HCT116 (cell line): ENCODE measurements around the gene POGLUT3. TPM values are rescaled to one million over a fixed set of nuclear protein-coding genes. Genes with fewer than 3 reads are reported as not detected.
A peak's percentile ranks its signal among the peaks of the same experiment; 100 is the strongest.

Source experiments
- ATAC-seq: fragments of 200-7000 bp; cut with Tn5 transposase; 2 replicates; pipeline ENCODE4 v1.9.1; 2020; ENCODE audit warnings: mild to moderate bottlenecking, moderate library complexity
- Bru-seq: library from RNA; stranded (reverse); fragments of 400-500 nt; gene quantifications from one replicate; lab custom pipeline; 2021; lab: Mats Ljungman, UMichigan
- BruChase-seq, 2 experiments: library from RNA; stranded (reverse); fragments of 400-500 nt; gene quantifications; one replicate each; lab custom pipeline; 2021; lab: Mats Ljungman, UMichigan
- BruUV-seq: library from RNA; stranded (reverse); fragments of 400-500 nt; replicated peaks from 2 replicates; lab custom pipeline; 2021; lab: Mats Ljungman, UMichigan
- CTCF ChIA-PET: fragments of 300-600 bp; sonication (Branson Sonifier 250); formaldehyde crosslinking; loops from one replicate; lab custom pipeline; 2021; ENCODE audit warnings: antibody characterized with exemption; lab: Charles Lee
- POLR2A ChIA-PET: fragments of 300-600, 350-600 bp; sonication (Branson Sonifier 250); formaldehyde crosslinking; loops from one replicate; lab custom pipeline; 2021; ENCODE audit warnings: antibody characterized with exemption; lab: Charles Lee
- RAD21 ChIA-PET, 2 experiments: fragments of 300-600 bp; sonication (Branson Sonifier 250); formaldehyde crosslinking; loops; one replicate each; lab custom pipeline; 2023; ENCODE audit warnings: low total read pairs in 2 of 2; ENCODE audit not compliant: uncharacterized antibody in 2 of 2, unreplicated experiment in 2 of 2, low non-redundant PET in 1 of 2; lab: Charles Lee
- DNase-seq: peaks from one replicate; pipeline ENCODE4 v3.0.0-alpha.2; 2010; ENCODE audit warnings: low read depth, low spot score
- H2AFZ ChIP-seq: fragments of 200-600 bp; shearing (Covaris generic), sonication (generic); 2 replicates; pipeline ENCODE4 v1.6.1; 2017; ENCODE audit warnings: low read depth, mixed run types, mixed read lengths, antibody characterized with exemption, low read length; ENCODE audit not compliant: poor library complexity, severe bottlenecking
- H3K27ac ChIP-seq: 2 replicates; pipeline ENCODE4 v1.5.1; 2012; ENCODE audit warnings: low read depth, low read length
- H3K27me3 ChIP-seq: fragments of 200-600 bp; sonication (generic); 2 replicates; pipeline ENCODE4 v1.6.1; 2016; ENCODE audit warnings: mixed run types, low read length, mixed read lengths; ENCODE audit not compliant: insufficient read depth
- H3K36me3 ChIP-seq, 2 experiments: fragments of 200-500 bp in 1 of 2; fragments of 200-600 bp in 1 of 2; sonication (Bioruptor generic) in 1 of 2; sonication (generic) in 1 of 2; 2 replicates each; pipeline versions ENCODE4 v1.5.1 to v1.6.1; 2014 to 2016; ENCODE audit warnings: low read length in 2 of 2, inconsistent platforms in 1 of 2, mixed read lengths in 1 of 2, mixed run types in 1 of 2; ENCODE audit not compliant: insufficient read depth in 2 of 2, control insufficient read depth in 1 of 2
- H3K4me1 ChIP-seq, 2 experiments: fragments of 200-600 bp in 1 of 2; sonication (generic) in 1 of 2; 2 replicates each; pipeline versions ENCODE4 v1.5.1 to v1.6.1; 2012 to 2017; ENCODE audit warnings: low read length in 2 of 2, inconsistent platforms in 1 of 2, mild to moderate bottlenecking in 1 of 2, mixed read lengths in 1 of 2, mixed run types in 1 of 2, moderate library complexity in 1 of 2; ENCODE audit not compliant: insufficient read depth in 2 of 2, control insufficient read depth in 1 of 2
- H3K4me2 ChIP-seq: fragments of 200-600 bp; sonication (generic); 2 replicates; pipeline ENCODE4 v1.6.1; 2017; ENCODE audit warnings: mixed run types, low read length, mixed read lengths
- H3K4me3 ChIP-seq, 2 experiments: fragments of 200-600 bp in 1 of 2; sonication (generic) in 1 of 2; replicated peaks in 1 of 2; 2 replicates each; pipeline ENCODE4 v1.5.1; 2011 to 2016; ENCODE audit warnings: low read length in 2 of 2, control low read depth in 1 of 2, low read depth in 1 of 2, mild to moderate bottlenecking in 1 of 2, mixed read lengths in 1 of 2, mixed run types in 1 of 2
- H3K79me2 ChIP-seq: fragments of 200-600 bp; sonication (generic); 2 replicates; pipeline ENCODE4 v1.6.1; 2017; ENCODE audit warnings: mild to moderate bottlenecking, mixed run types, low read length, moderate library complexity, mixed read lengths; ENCODE audit not compliant: insufficient read depth
- H3K9ac ChIP-seq: fragments of 200-600 bp; sonication (generic); 2 replicates; pipeline ENCODE4 v1.6.1; 2016; ENCODE audit warnings: low read length, mixed read lengths
- H3K9me2 ChIP-seq: fragments of 200-600 bp; sonication (generic), shearing (Covaris generic); 2 replicates; pipeline ENCODE4 v1.6.1; 2017; ENCODE audit warnings: mixed run types, mild to moderate bottlenecking, moderate library complexity; ENCODE audit not compliant: insufficient read depth
- H3K9me3 ChIP-seq, 2 experiments: fragments of 200-500 bp in 1 of 2; fragments of 200-600 bp in 1 of 2; sonication (Bioruptor generic) in 1 of 2; sonication (generic) in 1 of 2; 2 replicates each; pipeline ENCODE4 v1.6.1; 2014 to 2017; ENCODE audit warnings: low read length in 2 of 2, mixed read lengths in 2 of 2, inconsistent platforms in 1 of 2, low read depth in 1 of 2, mild to moderate bottlenecking in 1 of 2, mixed run types in 1 of 2, moderate library complexity in 1 of 2; ENCODE audit not compliant: control insufficient read depth in 1 of 2, insufficient read depth in 1 of 2
- H4K20me1 ChIP-seq: fragments of 200-600 bp; sonication (generic), shearing (Covaris generic); 2 replicates; pipeline ENCODE4 v1.6.1; 2017; ENCODE audit warnings: mixed run types, mild to moderate bottlenecking, moderate library complexity; ENCODE audit not compliant: insufficient read depth
- ATF3 ChIP-seq: IDR thresholded peaks from 2 replicates; pipeline ENCODE4 v1.6.1; 2012
- CEBPB ChIP-seq: IDR thresholded peaks from 2 replicates; pipeline ENCODE4 v1.6.1; 2012; ENCODE audit warnings: low read depth
- CTCF ChIP-seq, 3 experiments: fragments of 200-600 bp in 1 of 3; sonication (generic) in 1 of 3; IDR thresholded peaks in 2 of 3; conservative IDR thresholded peaks in 1 of 3; 2 replicates each; pipeline ENCODE4 v1.5.1; 2012 to 2017; ENCODE audit warnings: low read depth in 2 of 3, low read length in 2 of 3, antibody characterized with exemption in 1 of 3, borderline replicate concordance in 1 of 3, control low read depth in 1 of 3, mild to moderate bottlenecking in 1 of 3, mixed read lengths in 1 of 3, mixed run types in 1 of 3, moderate library complexity in 1 of 3; ENCODE audit not compliant: insufficient read depth in 1 of 3
- EGR1 ChIP-seq: IDR thresholded peaks from 2 replicates; pipeline ENCODE4 v1.6.1; 2012; ENCODE audit warnings: low read depth
- EZH2 ChIP-seq: fragments of 200-600 bp; sonication (generic); IDR thresholded peaks from 2 replicates; pipeline ENCODE4 v1.6.1; 2017; ENCODE audit warnings: antibody characterized with exemption, mixed run types
- EZH2phosphoT487 ChIP-seq: fragments of 200-600 bp; IDR thresholded peaks from 2 replicates; pipeline ENCODE4 v1.6.1; 2018; ENCODE audit warnings: antibody characterized with exemption, borderline replicate concordance
- FOSL1 ChIP-seq: IDR thresholded peaks from 2 replicates; pipeline ENCODE4 v1.6.1; 2012; ENCODE audit warnings: low read depth
- JUND ChIP-seq: IDR thresholded peaks from 2 replicates; pipeline ENCODE4 v1.6.1; 2012
- MAX ChIP-seq: IDR thresholded peaks from 2 replicates; pipeline ENCODE4 v1.6.1; 2012
- POLR2A ChIP-seq: IDR thresholded peaks from 2 replicates; pipeline ENCODE4 v1.7.0; 2011; ENCODE audit warnings: borderline replicate concordance; ENCODE audit not compliant: insufficient read depth, insufficient read length; ENCODE audit errors: extremely low read depth
- POLR2AphosphoS5 ChIP-seq: IDR thresholded peaks from 2 replicates; pipeline ENCODE4 v1.6.1; 2011; ENCODE audit warnings: mild to moderate bottlenecking, low read depth, low read length, moderate library complexity
- RAD21 ChIP-seq: IDR thresholded peaks from 2 replicates; pipeline ENCODE4 v1.6.1; 2012; ENCODE audit warnings: low read depth, mild to moderate bottlenecking
- SIN3A ChIP-seq: IDR thresholded peaks from 2 replicates; pipeline ENCODE4 v1.6.1; 2012; ENCODE audit warnings: low read depth
- SP1 ChIP-seq: IDR thresholded peaks from 2 replicates; pipeline ENCODE4 v1.6.1; 2012; ENCODE audit warnings: low read depth
- SRF ChIP-seq: IDR thresholded peaks from 2 replicates; pipeline ENCODE4 v1.6.1; 2012; ENCODE audit warnings: low read depth
- TCF7L2 ChIP-seq: IDR thresholded peaks from 2 replicates; pipeline ENCODE4 v1.7.0; 2011; ENCODE audit warnings: borderline replicate concordance, inconsistent platforms; ENCODE audit not compliant: insufficient read depth, insufficient read length; ENCODE audit errors: extremely low read depth
- YY1 ChIP-seq: IDR thresholded peaks from 2 replicates; pipeline ENCODE4 v1.6.1; 2011; ENCODE audit warnings: low read length, low read depth, moderate library complexity, mild to moderate bottlenecking; ENCODE audit not compliant: insufficient replicate concordance; ENCODE audit errors: extremely low read depth
- ZBTB33 ChIP-seq: IDR thresholded peaks from 2 replicates; pipeline ENCODE4 v1.6.1; 2011; ENCODE audit warnings: mild to moderate bottlenecking, low read length, moderate library complexity; ENCODE audit not compliant: insufficient replicate concordance; ENCODE audit errors: extremely low read depth
- ZFX ChIP-seq: fragments of 450-650 bp; IDR thresholded peaks from 2 replicates; pipeline ENCODE4 v1.6.1; 2017
- ZNF274 ChIP-seq: fragments of 200-500 bp; sonication (Bioruptor generic); IDR thresholded peaks from 2 replicates; pipeline ENCODE4 v1.6.1; 2014; ENCODE audit warnings: mild to moderate bottlenecking, low read depth, low read length, inconsistent platforms
- intact Hi-C: fragments of 100-400 bp; cut with micrococcal nuclease; formaldehyde crosslinking; loops from 2 replicates; pipeline ENCODE4 v1.10.0; 2022
- long read RNA-seq: library from polyadenylated mRNA; unstranded; transcript quantifications from one replicate; pipeline ENCODE4 v2.0.0, GENCODE V29; 2021; ENCODE audit not compliant: unreplicated experiment
- polyA plus RNA-seq: library from polyadenylated mRNA; unstranded; fragments of >200 nt; gene quantifications from 2 replicates; pipeline ENCODE4 v1.2.1, GENCODE V29; 2012; ENCODE audit warnings: missing spikeins
- total RNA-seq: library from RNA; stranded (reverse); gene quantifications from one replicate; pipeline ENCODE4 v1.2.1, GENCODE V29; 2021; ENCODE audit not compliant: unreplicated experiment

POGLUT3 gene
- total RNA-seq (22.0 TPM), Bru-seq, nascent RNA (percentile 62 among the genes with signal in this experiment), BruChase-seq, experiment 1, labeled RNA remaining after a 6-hour chase (percentile 85 among the genes with signal in this experiment), BruChase-seq, experiment 2, labeled RNA remaining after a 2-hour chase (percentile 64 among the genes with signal in this experiment)
- 5.3 and 7.0 TPM in 2 replicates for polyA plus RNA-seq
- long read RNA-seq, full-length matches to known transcripts, result 26 of 32 reads
- long read RNA-seq, partial matches to known transcripts, result 2 of 32 reads
- long read RNA-seq, other reads (novel, unspliced or antisense), result 4 of 32 reads

GRCh38 chr11:108498046-108498815, at the start of gene POGLUT3:
POGLUT3 (minus strand) TSS chr11:108498384; CDS start chr11:108498366, 18 bp downstream.
- Histone ChIP-seq H2AFZ (peak within 1 kb of the TSS; percentile 91), H3K4me1 (peaks cover 12 to 32% of the 10 kb centered on the region in 2 experiments; a peak in 3 of 4 replicates), H3K4me3 (peak within 1 kb of the TSS; percentile 46 to 65), H3K9me2 (no peaks in the 10 kb centered on the region), H3K9ac (peak within 1 kb of the TSS; percentile 86), H3K9me3 (no peaks in the 10 kb centered on the region), H3K27me3 (no peaks in the 10 kb centered on the region), H3K27ac (peak within 1 kb of the TSS; percentile 97), H3K4me2 (peak within 1 kb of the TSS; percentile 93), H3K79me2 (no peaks in the 10 kb centered on the region), H4K20me1 (no peaks in the 10 kb centered on the region), H3K36me3 (no peaks in the 10 kb centered on the region)
- intact Hi-C loops, result no loop called here
- no peak for DNase-seq
- CTCF ChIA-PET, result no interaction called here
- RAD21 ChIA-PET, result interaction anchor here in 1 of 2 experiments (1.0 kb wide), 1 partner anchor 28 kb away, joined by 3 read pairs; no protein-coding TSS in a partner anchor
- peak; percentile 66 for ATAC-seq
- no TSS peak for BruUV-seq
- POLR2A ChIA-PET, result no interaction called here
- TF ChIP-seq MAX (no peak), RAD21 (no peak), SP1 (no peak), POLR2AphosphoS5 (0 out of 2 replicates have a peak, but pooled peaks have one; percentile 30), FOSL1 (no peak), JUND (no peak), POLR2A (peak; percentile 49), SRF (no peak), EZH2phosphoT487 (no peak), YY1 (no peak), ZBTB33 (no peak), ATF3 (no peak), EGR1 (no peak), CTCF (IDR thresholded peaks at IDR 0.05 in 2 of 3, conservative IDR thresholded peaks at IDR 0.05 in 1 of 3; ENCODE audit: borderline replicate concordance in 1 of 3, insufficient read depth in 1 of 3, low read depth in 2 of 3, low read length in 2 of 3) (no peak), CEBPB (no peak), SIN3A (no peak), TCF7L2 (no peak), ZFX (peak; percentile 92), ZNF274 (no peak), EZH2 (no peak)
